GM12864 (cell line): ENCODE measurements around the gene KLF1.

Experiments used
- DNase-seq: peaks from one replicate; pipeline ENCODE4 v3.0.0-alpha.2; 2011; ENCODE audit warnings: low read depth
- H3K4me3 ChIP-seq: 2 replicates; pipeline ENCODE4 v1.5.1; 2011; ENCODE audit warnings: mild to moderate bottlenecking, low read depth, low read length, control low read depth
- CTCF ChIP-seq: IDR thresholded peaks from 2 replicates; pipeline ENCODE4 v1.5.1; 2011; ENCODE audit warnings: low read depth, mild to moderate bottlenecking, moderate library complexity, low read length, control low read depth, inconsistent platforms; ENCODE audit errors: missing control alignments

The KLF1 gene

DNA sequence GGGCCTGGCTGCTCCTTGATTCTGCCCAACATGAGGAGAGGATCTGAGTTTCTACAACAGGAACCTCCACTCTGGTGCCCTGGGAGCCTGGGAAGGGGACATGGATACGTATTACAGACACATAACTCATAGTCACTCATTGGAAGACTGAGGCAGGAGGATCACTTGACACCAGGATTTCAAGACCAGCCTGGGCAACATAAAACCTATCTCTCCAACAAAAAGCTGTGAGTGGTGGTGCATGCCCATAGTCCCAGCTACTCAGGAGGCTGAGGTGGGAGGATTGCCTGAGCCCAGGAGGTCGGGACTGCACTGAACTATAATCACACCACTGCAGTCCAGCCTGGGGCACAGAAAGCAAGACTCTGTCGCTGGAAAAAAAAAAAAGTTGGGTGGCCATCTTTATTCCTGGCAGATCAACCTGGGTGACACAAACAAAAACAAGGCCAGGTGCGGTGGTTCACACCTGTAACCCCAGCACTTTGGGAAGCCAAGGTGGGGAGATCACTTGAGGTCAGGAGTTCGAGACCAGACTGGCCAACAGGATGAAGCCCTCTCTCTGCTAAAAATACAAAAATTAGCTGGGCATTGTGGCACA, 1.1 kb upstream of the KLF1 start:
- TF ChIP-seq CTCF = no peak
- H3K4me3 ChIP-seq = no peak overlapping the region
- no peak for DNase-seq

DNA sequence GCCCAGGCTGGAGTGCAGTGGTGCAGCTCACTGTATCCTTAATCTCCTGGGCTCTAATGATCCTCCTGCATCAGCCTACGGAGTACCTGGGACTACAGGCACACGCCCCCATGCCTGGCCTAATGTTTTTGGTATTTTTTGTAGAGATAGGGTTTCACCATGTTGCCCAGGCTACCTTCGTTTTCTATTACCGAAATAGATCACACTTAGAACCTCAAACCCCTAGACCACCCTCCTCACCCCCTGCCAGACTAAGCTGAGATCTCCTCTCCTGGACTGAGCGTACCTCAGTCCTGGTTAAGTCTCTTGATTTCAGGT, 391 bp downstream of the KLF1 start:
- no peak overlapping the region for H3K4me3 ChIP-seq
- DNase-seq = no peak
- TF ChIP-seq CTCF = no peak

- no peak for TF ChIP-seq CTCF
- DNase-seq = no peak
- H3K4me3 ChIP-seq = peak overlapping the region; percentile 49
These were observed 1.0 kb downstream of the KLF1 start for GRCh38 chr19:12885749-12886650.

DNA sequence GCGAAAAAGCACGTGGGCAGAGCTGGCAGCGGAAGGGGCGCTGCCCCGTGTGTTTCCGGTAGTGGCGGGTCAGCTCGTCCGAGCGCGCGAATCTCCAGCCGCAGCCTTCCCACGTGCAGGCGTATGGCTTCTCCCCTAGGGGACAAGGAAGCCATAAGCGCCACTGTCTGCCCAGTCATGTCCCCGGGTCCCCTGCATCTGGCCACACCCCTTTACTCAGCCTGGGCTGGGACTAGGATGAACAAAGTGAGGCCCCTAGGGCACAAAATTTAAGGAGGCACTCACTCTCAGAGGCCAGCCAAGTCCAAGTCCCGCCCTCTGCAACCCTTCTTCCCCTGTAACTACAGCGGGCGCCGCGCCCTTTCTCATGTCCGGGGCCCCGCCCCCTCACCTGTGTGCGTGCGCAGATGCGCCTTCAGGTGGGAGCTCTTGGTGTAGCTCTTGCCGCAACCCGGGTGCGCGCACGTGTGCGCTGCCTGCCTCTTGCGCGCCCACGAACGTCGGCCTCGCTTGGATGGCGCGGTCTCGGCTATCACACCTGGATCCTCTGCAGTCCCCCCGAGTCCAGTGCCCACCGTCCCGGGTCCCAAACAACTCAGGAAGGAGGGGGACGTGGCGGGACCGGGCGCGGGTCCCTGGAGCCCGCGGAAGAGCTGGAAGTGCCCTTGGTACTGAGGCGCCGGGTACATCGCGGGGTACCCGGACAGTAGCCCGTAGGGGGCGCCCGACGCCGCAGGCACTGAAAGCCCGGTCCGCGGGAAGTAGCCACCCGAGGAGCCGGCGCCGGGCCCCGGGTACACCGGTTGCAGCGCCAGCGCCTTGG, 1.9 kb downstream of the KLF1 start:
- TF ChIP-seq CTCF = peak; percentile 77
- peak overlapping the region; percentile 49 for H3K4me3 ChIP-seq
- DNase-seq = peak; percentile 82

GRCh38 chr19:12884627-12884925, 2.4 kb downstream of the KLF1 start:
- peak overlapping the region; percentile 49 for H3K4me3 ChIP-seq
- TF ChIP-seq CTCF = no peak
- no peak for DNase-seq

DNA sequence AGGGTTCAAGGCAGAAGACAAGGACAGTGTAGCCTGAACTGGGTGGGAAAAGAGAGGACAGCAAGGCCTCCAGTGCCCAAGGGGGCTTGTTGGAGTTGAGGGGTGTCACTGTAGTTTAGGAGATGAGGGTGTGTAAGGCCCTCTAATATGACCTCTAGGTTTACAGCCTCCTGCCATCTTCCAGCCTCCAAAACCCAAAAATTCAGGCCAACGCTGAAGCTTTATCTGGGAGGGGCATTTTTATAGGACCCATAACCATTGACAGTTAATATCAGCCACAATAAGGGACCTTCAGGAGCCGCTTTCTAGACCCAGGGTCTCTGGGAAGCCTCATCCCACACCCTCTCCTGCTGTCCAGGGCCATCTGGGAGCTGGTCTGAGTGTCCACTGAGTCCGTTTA, 2.8 kb downstream of the KLF1 start:
- TF ChIP-seq CTCF = no peak
- DNase-seq = no peak
- H3K4me3 ChIP-seq = no peak overlapping the region
